H1 (cell line): ENCODE data around the gene SLC12A7. TPM values are rescaled to one million over a fixed set of nuclear protein-coding genes. Genes with fewer than 3 reads are reported as not detected.

Experiments used
- CTCF ChIA-PET: fragments of 300-600 bp; sonication (Branson Sonifier 250); formaldehyde crosslinking; loops from one replicate; lab custom pipeline; 2021; ENCODE audit not compliant: partially characterized antibody; lab: Charles Lee
- POLR2A ChIA-PET: fragments of 300-600 bp; sonication (Branson Sonifier 250); formaldehyde crosslinking; loops from one replicate; lab custom pipeline; 2021; ENCODE audit warnings: inconsistent platforms; ENCODE audit not compliant: partially characterized antibody; lab: Charles Lee
- DNase-seq, 2 experiments: peaks; one replicate each; pipeline versions ENCODE4 v3.0.0 to v3.0.0-alpha.2; 2010 to 2022; ENCODE audit warnings: low spot score in 2 of 2, low read depth in 1 of 2, mixed read lengths in 1 of 2
- FAIRE-seq: peaks from 2 replicates; lab custom pipeline; 2011; peaks lifted over from hg19 to GRCh38; lab: Jason Lieb, UNC
- H2AFZ ChIP-seq: 2 replicates; pipeline ENCODE4 v1.8.1; 2012; ENCODE audit warnings: low read length, inconsistent platforms
- H2AK5ac ChIP-seq: 2 replicates; pipeline ENCODE4 v1.6.1; 2013; ENCODE audit warnings: low read depth, low read length
- H2BK120ac ChIP-seq: replicated peaks from 2 replicates; pipeline ENCODE3; 2013; ENCODE audit warnings: low read depth, low read length, inconsistent platforms
- H2BK12ac ChIP-seq: 2 replicates; pipeline ENCODE4 v1.6.1; 2013; ENCODE audit warnings: low read depth, low read length
- H2BK15ac ChIP-seq: 2 replicates; pipeline ENCODE4 v1.6.1; 2013; ENCODE audit warnings: low read length
- H2BK20ac ChIP-seq: 2 replicates; pipeline ENCODE4 v1.6.1; 2013; ENCODE audit warnings: low read length
- H2BK5ac ChIP-seq: 2 replicates; pipeline ENCODE4 v1.6.1; 2013; ENCODE audit warnings: low read depth, low read length
- H3K14ac ChIP-seq: 2 replicates; pipeline ENCODE4 v1.6.1; 2013; ENCODE audit warnings: inconsistent platforms; ENCODE audit not compliant: insufficient read length
- H3K18ac ChIP-seq: 2 replicates; pipeline ENCODE4 v1.6.1; 2013; ENCODE audit warnings: low read length; ENCODE audit errors: extremely low read depth
- H3K23ac ChIP-seq: 2 replicates; pipeline ENCODE4 v1.6.1; 2013; ENCODE audit warnings: inconsistent platforms; ENCODE audit not compliant: insufficient read length
- H3K23me2 ChIP-seq: 2 replicates; pipeline ENCODE4 v1.6.1; 2013; ENCODE audit warnings: low read depth, low read length
- H3K27ac ChIP-seq: 2 replicates; pipeline ENCODE4 v1.6.1; 2011; ENCODE audit warnings: low read depth, low read length, inconsistent platforms
- H3K27me3 ChIP-seq, 4 experiments: replicated peaks in 1 of 4; 1 replicate in 1 of 4; 2 replicates in 3 of 4; pipeline versions ENCODE4 v1.6.1 to v1.8.1; 2011 to 2013; ENCODE audit warnings: low read length in 3 of 4, mild to moderate bottlenecking in 3 of 4, inconsistent platforms in 2 of 4, mixed read lengths in 2 of 4, moderate library complexity in 1 of 4; ENCODE audit not compliant: control insufficient read depth in 3 of 4, insufficient read depth in 3 of 4; ENCODE audit errors: extremely low read depth in 1 of 4
- H3K36me3 ChIP-seq, 4 experiments: 2 replicates each; pipeline versions ENCODE4 v1.6.1 to v1.8.1; 2011 to 2013; ENCODE audit warnings: mild to moderate bottlenecking in 4 of 4, low read length in 3 of 4, moderate library complexity in 2 of 4, control low read depth in 1 of 4, inconsistent platforms in 1 of 4; ENCODE audit not compliant: insufficient read depth in 4 of 4, control insufficient read depth in 2 of 4
- H3K4ac ChIP-seq: replicated peaks from 2 replicates; pipeline ENCODE3; 2013; ENCODE audit warnings: low read length, low read depth, mixed read lengths, inconsistent platforms; ENCODE audit not compliant: insufficient read length
- H3K4me1 ChIP-seq, 4 experiments: replicated peaks in 1 of 4; 1 replicate in 1 of 4; 2 replicates in 3 of 4; pipeline versions ENCODE4 v1.6.1 to v1.8.1; 2011 to 2013; ENCODE audit warnings: low read length in 3 of 4, inconsistent platforms in 2 of 4, mixed read lengths in 1 of 4; ENCODE audit not compliant: insufficient read depth in 4 of 4, control insufficient read depth in 3 of 4
- H3K4me2 ChIP-seq, 2 experiments: 2 replicates each; pipeline versions ENCODE4 v1.6.1 to v1.8.1; 2011 to 2013; ENCODE audit warnings: low read depth in 2 of 2, low read length in 2 of 2, control low read depth in 1 of 2, inconsistent platforms in 1 of 2, mild to moderate bottlenecking in 1 of 2; ENCODE audit not compliant: insufficient read depth in 1 of 2
- H3K4me3 ChIP-seq, 4 experiments: fragments of 200-600, 300-600 bp in 1 of 4; sonication (generic), shearing (Covaris generic), sonication (Bioruptor Twin) in 1 of 4; 2 replicates each; pipeline versions ENCODE4 v1.5.1 to v1.8.1; 2011 to 2016; ENCODE audit warnings: low read length in 4 of 4, low read depth in 3 of 4, control low read depth in 2 of 4, inconsistent platforms in 2 of 4, mild to moderate bottlenecking in 2 of 4, mixed read lengths in 1 of 4, moderate library complexity in 1 of 4; ENCODE audit not compliant: insufficient read depth in 2 of 4; ENCODE audit errors: extremely low read depth in 1 of 4
- H3K56ac ChIP-seq: replicated peaks from 2 replicates; pipeline ENCODE3; 2013; ENCODE audit warnings: low read depth, mild to moderate bottlenecking, mixed read lengths, low read length, inconsistent platforms; ENCODE audit not compliant: insufficient read length
- H3K79me1 ChIP-seq: 2 replicates; pipeline ENCODE4 v1.6.1; 2013; ENCODE audit warnings: low read depth, low read length, control low read depth
- H3K79me2 ChIP-seq, 2 experiments: 2 replicates each; pipeline versions ENCODE4 v1.6.1 to v1.8.1; 2012 to 2013; ENCODE audit warnings: low read length in 2 of 2, mild to moderate bottlenecking in 2 of 2, inconsistent platforms in 1 of 2; ENCODE audit not compliant: insufficient read depth in 2 of 2, control insufficient read depth in 1 of 2
- H3K9ac ChIP-seq, 4 experiments: replicated peaks in 1 of 4; 1 replicate in 1 of 4; 2 replicates in 3 of 4; pipeline versions ENCODE4 v1.6.1 to v1.8.1; 2011 to 2013; ENCODE audit warnings: low read depth in 3 of 4, low read length in 3 of 4, control low read depth in 2 of 4, mild to moderate bottlenecking in 2 of 4, moderate library complexity in 2 of 4, inconsistent platforms in 1 of 4; ENCODE audit errors: extremely low read depth in 1 of 4
- H3K9me3 ChIP-seq, 2 experiments: 2 replicates each; pipeline versions ENCODE4 v1.6.1 to v1.8.1; 2012 to 2013; ENCODE audit warnings: mild to moderate bottlenecking in 2 of 2, moderate library complexity in 2 of 2, control low read depth in 1 of 2, inconsistent platforms in 1 of 2, low read depth in 1 of 2, low read length in 1 of 2, mixed read lengths in 1 of 2; ENCODE audit not compliant: insufficient read depth in 2 of 2
- H4K20me1 ChIP-seq, 2 experiments: replicated peaks in 1 of 2; 2 replicates each; pipeline versions ENCODE3 to v1.8.1; 2011 to 2013; ENCODE audit warnings: inconsistent platforms in 2 of 2, low read length in 2 of 2, mild to moderate bottlenecking in 1 of 2; ENCODE audit not compliant: insufficient read depth in 2 of 2, control insufficient read depth in 1 of 2
- H4K5ac ChIP-seq: 2 replicates; pipeline ENCODE4 v1.6.1; 2013; ENCODE audit warnings: low read length, low read depth, mixed read lengths, inconsistent platforms; ENCODE audit not compliant: insufficient read length
- H4K8ac ChIP-seq: 2 replicates; pipeline ENCODE4 v1.8.0; 2013; ENCODE audit warnings: mild to moderate bottlenecking, moderate library complexity, low read length, inconsistent platforms; ENCODE audit not compliant: insufficient read depth; ENCODE audit errors: extremely low read depth
- H4K91ac ChIP-seq: replicated peaks from 2 replicates; pipeline ENCODE3; 2013; ENCODE audit warnings: low read length, mixed read lengths, inconsistent platforms; ENCODE audit not compliant: insufficient read length
- CBX5 ChIP-seq: fragments of 300-800, 300-1000 bp; sonication (generic); IDR thresholded peaks from 2 replicates; pipeline ENCODE4 v1.7.1; 2016; ENCODE audit warnings: antibody characterized with exemption, low read length, low read depth
- CEBPB ChIP-seq: IDR thresholded peaks from 2 replicates; pipeline ENCODE4 v1.6.1; 2012; ENCODE audit warnings: low read depth, low read length
- CREB1 ChIP-seq: IDR thresholded peaks from 2 replicates; pipeline ENCODE4 v1.6.1; 2012; ENCODE audit warnings: inconsistent platforms
- E2F6 ChIP-seq: IDR thresholded peaks from 2 replicates; pipeline ENCODE4 v1.6.1; 2012; ENCODE audit warnings: inconsistent platforms
- EZH2 ChIP-seq: fragments of 200-600 bp; sonication (generic); IDR thresholded peaks from 2 replicates; pipeline ENCODE4 v1.7.1; 2012; ENCODE audit warnings: low read depth, mild to moderate bottlenecking, moderate library complexity, low read length, inconsistent platforms; ENCODE audit not compliant: severe bottlenecking
- MAFK ChIP-seq: IDR thresholded peaks from 2 replicates; pipeline ENCODE4 v1.6.1; 2012; ENCODE audit warnings: low read depth, mild to moderate bottlenecking, improper control_type of control experiment, low read length
- POLR2A ChIP-seq, 2 experiments: IDR thresholded peaks; 1 replicate in 1 of 2; 2 replicates in 1 of 2; pipeline ENCODE4 v1.6.1; 2011; ENCODE audit warnings: low read depth in 2 of 2, low read length in 2 of 2, mild to moderate bottlenecking in 2 of 2; ENCODE audit errors: control extremely low read depth in 1 of 2
- SP2 ChIP-seq: IDR thresholded peaks from 2 replicates; pipeline ENCODE4 v1.6.1; 2012; ENCODE audit warnings: mild to moderate bottlenecking, low read length, inconsistent platforms
- SP4 ChIP-seq: IDR thresholded peaks from 2 replicates; pipeline ENCODE4 v1.6.1; 2012; ENCODE audit warnings: low read length, inconsistent platforms
- SUZ12 ChIP-seq: fragments of 200-600 bp; sonication (generic); IDR thresholded peaks from 2 replicates; pipeline ENCODE4 v1.6.1; 2012; ENCODE audit warnings: mild to moderate bottlenecking, inconsistent platforms, low read length, moderate library complexity, mixed read lengths
- TAF1 ChIP-seq: IDR thresholded peaks from 2 replicates; pipeline ENCODE4 v1.6.1; 2011; ENCODE audit warnings: mild to moderate bottlenecking, low read depth, low read length
- TEAD4 ChIP-seq: IDR thresholded peaks from 2 replicates; pipeline ENCODE4 v1.6.1; 2012; ENCODE audit warnings: low read depth, low read length, inconsistent platforms, mixed read lengths
- USF2 ChIP-seq: IDR thresholded peaks from 2 replicates; pipeline ENCODE4 v1.6.1; 2011; ENCODE audit warnings: low read length, improper control_type of control experiment
- WGBS, 2 experiments: shearing (Covaris generic) in 1 of 2; methylation state at CpG; one replicate each; pipeline versions ENCODE4 v1.1.6 to v1.1.7; 2013 to 2015; ENCODE audit warnings: low lambda C conversion rate in 2 of 2, mixed read lengths in 2 of 2, inconsistent platforms in 1 of 2, low coverage in 1 of 2, missing lambda C conversion rate in 1 of 2; ENCODE audit not compliant: insufficient replicate concordance in 2 of 2, insufficient coverage in 1 of 2, insufficient read length in 1 of 2; ENCODE audit errors: extremely low coverage in 1 of 2, missing lambda C conversion rate in 1 of 2; 5-methylcytosine and 5-hydroxymethylcytosine counted together
- polyA plus RNA-seq, 7 experiments: library from polyadenylated mRNA; depleted of rRNA in 3 of 7; stranded (reverse) in 5 of 7; unstranded in 2 of 7; fragments of >200 nt in 5 of 7; fragments of 200-250 nt in 2 of 7; gene quantifications; 1 replicate in 5 of 7; 2 replicates in 1 of 7; 4 replicates in 1 of 7; pipeline versions ENCODE4 v1.2.1 to v1.2.3, GENCODE V29; 2011 to 2013; ENCODE audit warnings: missing spikeins in 2 of 7, mixed read lengths in 2 of 7
- total RNA-seq: library from RNA; stranded (reverse); fragmentation: NEBNext Ultra II Directional; extraction: Animal tissue kit (Norgen Biotek cat#: 25700); gene quantifications from 2 replicates; pipeline ENCODE4 v1.2.1, GENCODE V29; 2021

The SLC12A7 gene
- total and polyA plus RNA-seq, 2 of the 8 experiments (the other 6 are each of a cell fraction or from before 2014, with no cell fraction given) = 23.5 to 39.7 TPM

- H3K9ac ChIP-seq = no peak overlapping the region
- CTCF ChIA-PET = interaction anchor here (1.0 to 1.7 kb wide), 4 partner anchors 10 to 167 kb away, joined by 3 to 4 read pairs (median 3); no protein-coding TSS in a partner anchor
- H3K18ac ChIP-seq = no peak overlapping the region
- H3K27me3 ChIP-seq = no peaks in the 10 kb centered on the region
- no peak overlapping the region for H3K4me3 ChIP-seq
- no peak overlapping the region; the same call in 1 of the 2 replicates for H3K27ac ChIP-seq
- H3K9me3 ChIP-seq = no peaks in the 10 kb centered on the region
- no peak overlapping the region for H3K23ac ChIP-seq
- peaks cover 0 to 10% of the 10 kb centered on the region in 2 experiments; a peak in 1 of 4 replicates for H3K79me2 ChIP-seq
- no peak overlapping the region for H2BK12ac ChIP-seq
- H3K36me3 ChIP-seq = peaks cover 4 to 35% (median 19%) of the 10 kb centered on the region in 4 experiments; a peak in 5 of 8 replicates
- no peak overlapping the region for H2BK5ac ChIP-seq
- H4K5ac ChIP-seq = no peak overlapping the region
- no peak overlapping the region for H3K4ac ChIP-seq
- H4K20me1 ChIP-seq = peaks cover 0 to 10% of the 10 kb centered on the region in 2 experiments
- H3K79me1 ChIP-seq = peaks cover 7% of the 10 kb centered on the region
- no peak overlapping the region for H3K14ac ChIP-seq
- no peak for DNase-seq
- H4K91ac ChIP-seq = no peak overlapping the region
- no peak overlapping the region for H2BK20ac ChIP-seq
- no peaks in the 10 kb centered on the region for H3K23me2 ChIP-seq
- H3K4me2 ChIP-seq = no peak overlapping the region
- H2AK5ac ChIP-seq = no peak overlapping the region
- H3K4me1 ChIP-seq = peaks cover 0 to 14% (median 2%) of the 10 kb centered on the region in 4 experiments; a peak in 4 of 7 replicates
- no peak overlapping the region for H3K56ac ChIP-seq
- no peak overlapping the region for H2BK120ac ChIP-seq
- POLR2A ChIA-PET = interaction anchor here (0.8 to 1.9 kb wide), 2 partner anchors 10 to 41 kb away, joined by 3 to 6 read pairs; no protein-coding TSS in a partner anchor
- no peak overlapping the region for H2AFZ ChIP-seq
- H2BK15ac ChIP-seq = no peak overlapping the region
- no peak for FAIRE-seq
- WGBS, 2 experiments = 92% methylated on average over 16 of the region's 16 CpGs; no CpG with 5 or more reads in 1 of the 2 experiments
- H4K8ac ChIP-seq = no peak overlapping the region; the same call in 1 of the 2 replicates
- TF ChIP-seq EZH2 = no peak
- no peak for TF ChIP-seq SUZ12
- TF ChIP-seq USF2 = no peak
- TF ChIP-seq CEBPB = no peak
- TF ChIP-seq CBX5 = no peak
- TF ChIP-seq CREB1 = no peak
- TF ChIP-seq POLR2A (IDR thresholded peaks at IDR 0.05; ENCODE audit: control extremely low read depth in 1 of 2, low read depth in 2 of 2, low read length in 2 of 2) = no peak
- no peak for TF ChIP-seq SP4
- no peak for TF ChIP-seq TAF1
- TF ChIP-seq SP2 = no peak
- TF ChIP-seq E2F6 = no peak
- no peak for TF ChIP-seq MAFK
- TF ChIP-seq TEAD4 = no peak
These were observed 21.3 kb downstream of the SLC12A7 start for GRCh38 chr5:1090538-1090937.
